NCI-H226 (cell line): Measurements from ENCODE around the gene TMTC4.
"Not testable (repeated sequence)": the region's sequence is repeated elsewhere in the genome, so short reads cannot be mapped to it uniquely, and the experiment has no call there.

ENCODE experiments used
- DNase-seq: peaks from one replicate; pipeline ENCODE4 v3.0.0-alpha.2; 2015

TMTC4 gene

DNA sequence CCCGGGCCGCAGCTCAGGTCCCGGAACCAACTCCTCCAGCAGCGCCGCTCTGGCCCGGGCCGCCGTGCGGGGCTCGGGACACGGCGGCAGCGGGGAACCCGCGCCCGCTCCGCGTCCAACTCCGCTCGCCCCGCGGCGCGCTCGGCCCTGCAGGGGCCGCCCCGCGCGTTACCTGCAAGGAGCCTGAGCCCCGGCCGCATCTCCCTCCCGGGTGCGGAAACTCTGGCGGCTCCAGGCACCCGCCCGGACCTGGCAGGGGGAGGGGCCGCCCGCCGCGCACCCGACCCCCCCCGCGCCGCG, at the start of gene TMTC4:
TMTC4 (minus strand) TSS at position 224 of the 300 bp plus-strand sequence. CDS start 4,433 bp downstream, outside the sequence.
- no peak for DNase-seq

GRCh38 chr13:100722517-100722916, 47.9 kb upstream of the TMTC4 start:
- DNase-seq: no peak

DNA sequence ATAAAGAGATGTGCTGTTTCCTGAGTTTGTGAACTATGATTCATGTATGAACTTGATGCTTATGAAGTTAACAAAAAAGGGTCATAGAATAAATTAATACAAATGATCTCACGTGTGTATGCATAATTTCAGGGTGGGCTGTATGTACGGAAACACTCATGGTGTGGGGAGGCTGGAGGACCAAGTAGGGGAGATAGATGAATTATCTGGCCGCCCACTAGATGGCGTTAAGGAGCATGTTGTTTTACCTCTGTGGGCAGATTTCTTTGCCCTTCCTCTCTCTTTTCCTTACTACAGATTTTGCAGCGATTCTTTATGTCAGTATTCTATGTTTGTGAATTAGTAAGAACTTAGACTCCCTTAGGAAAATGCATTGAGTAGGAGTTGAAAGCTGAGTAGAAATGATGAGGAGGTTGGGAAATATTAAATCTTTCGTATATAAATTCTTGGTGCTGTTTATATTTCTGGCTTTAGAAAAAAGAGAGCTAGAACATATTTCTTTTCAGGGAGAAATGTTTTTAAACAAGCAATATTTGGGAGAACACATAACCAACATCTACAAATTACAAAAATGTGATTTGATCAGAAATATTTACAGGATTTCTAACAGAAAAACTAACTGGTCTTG, 47.4 kb upstream of the TMTC4 start:
- DNase-seq: no peak

GRCh38 chr13:100715604-100716003, 41.0 kb upstream of the TMTC4 start:
- no peak for DNase-seq

GRCh38 chr13:100714478-100714877, 39.9 kb upstream of the TMTC4 start:
- DNase-seq: no peak

DNA sequence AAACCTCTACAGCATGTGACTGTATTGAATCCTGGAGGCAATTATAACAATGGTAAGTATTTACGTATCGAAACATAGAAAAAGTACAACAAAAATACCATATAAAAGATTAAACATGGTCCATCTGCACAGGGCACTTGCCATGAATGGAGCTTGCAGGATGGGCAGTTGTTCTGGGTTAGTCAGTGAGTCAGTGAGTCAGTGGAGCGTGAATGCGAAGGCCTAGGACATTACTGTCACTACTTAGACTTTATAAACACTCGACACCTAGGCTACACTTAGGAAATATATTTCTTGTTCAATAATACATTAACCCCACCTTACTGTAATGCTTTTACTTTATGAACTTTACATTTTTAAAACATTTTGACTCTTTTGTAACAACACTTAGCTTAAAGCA, 35.6 kb upstream of the TMTC4 start:
- DNase-seq: no peak

DNA sequence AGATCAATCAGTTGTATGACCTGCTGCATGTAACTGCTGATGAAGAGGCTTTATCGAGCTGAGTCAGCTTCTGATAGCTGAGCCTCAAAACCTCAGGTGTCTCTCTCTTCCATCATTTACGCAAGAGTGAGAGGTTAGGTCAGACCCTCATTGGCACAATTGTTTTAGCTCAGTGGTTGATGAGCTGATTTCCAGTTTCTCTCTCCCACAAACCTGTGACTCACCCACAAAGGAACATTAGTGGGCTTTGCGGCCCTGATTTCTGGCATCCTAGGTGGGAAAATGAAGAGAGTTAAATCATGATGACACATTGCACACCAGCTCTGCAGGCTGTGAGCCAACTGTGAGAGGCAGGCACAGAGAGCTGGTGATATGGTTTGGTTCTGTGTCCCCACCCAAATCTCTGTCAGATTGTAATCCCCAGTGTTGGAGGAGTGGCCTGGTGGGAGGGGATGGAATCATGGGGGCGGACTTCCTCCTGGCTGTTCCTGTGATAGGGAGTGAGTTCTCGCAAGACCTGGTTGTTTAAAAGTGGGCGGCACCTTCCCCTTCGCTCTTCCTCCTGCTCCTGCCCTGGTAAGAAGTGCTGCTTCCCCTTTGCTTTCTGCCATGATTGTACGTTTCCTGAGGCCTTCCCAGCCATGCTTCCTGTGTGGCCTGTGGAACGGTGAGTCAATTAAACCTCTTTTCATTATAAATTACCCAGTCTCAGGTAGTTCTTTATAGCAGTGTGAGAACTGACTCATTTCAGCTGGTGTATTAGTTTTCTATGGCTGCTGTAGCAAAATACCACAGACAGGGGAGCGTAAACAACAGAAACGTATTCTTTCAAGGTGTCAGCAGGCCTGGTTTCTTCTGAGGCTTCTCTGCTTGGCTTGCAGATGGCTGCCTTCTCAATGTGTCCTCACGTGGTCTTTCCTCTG, 33.5 kb upstream of the TMTC4 start:
- peak; percentile 54 for DNase-seq

DNA sequence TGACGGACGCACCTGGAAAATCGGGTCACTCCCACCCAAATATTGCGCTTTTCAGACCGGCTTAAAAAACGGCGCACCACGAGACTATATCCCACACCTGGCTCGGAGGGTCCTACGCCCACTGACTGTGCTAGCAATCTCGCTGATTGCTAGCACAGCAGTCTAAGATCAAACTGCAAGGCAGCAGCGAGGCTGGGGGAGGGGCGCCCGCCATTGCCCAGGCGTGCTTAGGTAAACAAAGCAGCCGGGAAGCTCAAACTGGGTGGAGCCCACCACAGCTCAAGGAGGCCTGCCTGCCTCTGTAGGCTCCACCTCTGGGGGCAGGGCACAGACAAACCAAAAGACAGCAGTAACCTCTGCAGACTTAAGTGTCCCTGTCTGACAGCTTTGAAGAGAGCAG, 23.7 kb upstream of the TMTC4 start:
- DNase-seq: not testable (repeated sequence)

DNA sequence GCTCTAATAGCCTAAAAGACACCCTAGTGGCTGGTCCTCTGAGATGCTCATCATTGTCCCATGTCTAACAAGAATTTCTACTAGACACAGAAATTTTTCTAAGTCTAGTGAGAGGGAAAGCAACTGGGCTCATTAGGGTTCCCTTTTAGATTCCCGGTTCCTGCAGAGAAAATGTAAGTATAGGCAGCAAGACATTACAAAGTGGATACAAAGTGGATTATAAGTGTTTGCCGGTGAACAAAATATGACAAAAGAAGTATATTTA, 20.8 kb upstream of the TMTC4 start:
- no peak for DNase-seq

DNA sequence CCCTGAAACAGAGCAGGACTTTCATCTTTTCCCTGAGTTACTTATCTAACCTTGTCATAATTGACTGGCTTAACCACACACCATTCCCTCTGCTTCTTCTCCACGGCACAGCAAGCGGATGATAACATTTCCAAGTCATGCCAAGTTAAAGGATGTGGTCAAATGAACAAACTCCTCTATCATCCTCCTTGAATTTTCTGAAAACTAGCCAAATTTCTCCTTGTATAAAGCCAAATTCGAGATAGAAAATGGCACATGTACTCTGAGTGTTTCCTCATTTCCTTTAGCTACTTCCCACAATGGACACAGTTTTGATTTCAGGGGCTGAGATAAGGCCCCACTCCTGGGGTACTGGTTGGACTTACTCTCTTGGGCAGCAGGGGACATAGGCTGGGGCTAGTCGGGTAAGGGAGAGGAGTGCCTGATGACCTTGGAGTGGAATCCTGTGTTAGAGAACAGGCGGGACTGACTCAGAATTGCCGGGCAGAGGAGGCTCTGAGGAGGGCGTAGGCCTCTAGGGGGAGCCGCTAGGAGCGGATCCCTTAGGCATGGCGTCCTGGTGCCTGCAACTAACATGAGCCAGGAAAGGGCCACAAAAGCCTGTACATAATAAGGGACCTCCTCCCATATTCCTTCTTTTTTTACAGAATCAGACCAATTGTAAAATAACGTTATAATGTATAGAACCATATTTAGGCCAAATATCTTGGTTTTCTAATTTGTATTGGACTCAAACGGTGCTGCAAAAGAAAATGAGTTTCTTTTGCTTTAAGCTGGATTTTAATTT, 20.3 kb upstream of the TMTC4 start:
- DNase-seq: peak; percentile 94

- DNase-seq: no peak
Observed at GRCh38 chr13:100689191-100689590, 14.6 kb upstream of the TMTC4 start.

DNA sequence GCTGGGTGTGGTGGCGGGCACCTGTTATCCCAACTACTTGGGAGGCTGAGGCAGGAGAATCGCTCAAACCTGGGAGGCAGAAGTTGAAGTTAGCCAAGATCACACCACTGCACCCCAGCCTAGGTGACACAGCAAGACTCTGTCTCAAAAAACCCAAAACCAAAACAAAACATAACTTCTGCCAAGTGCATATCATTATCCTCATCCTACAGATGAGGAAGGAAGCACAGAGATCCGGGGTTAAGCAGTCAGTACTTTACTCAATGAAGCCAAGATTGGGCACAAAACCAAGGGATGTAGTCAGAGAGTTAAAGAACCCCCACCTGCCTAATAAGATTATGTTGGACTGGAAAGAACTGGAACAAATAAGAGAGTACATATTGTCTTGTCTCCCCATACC, 5.5 kb upstream of the TMTC4 start:
- no peak for DNase-seq

DNA sequence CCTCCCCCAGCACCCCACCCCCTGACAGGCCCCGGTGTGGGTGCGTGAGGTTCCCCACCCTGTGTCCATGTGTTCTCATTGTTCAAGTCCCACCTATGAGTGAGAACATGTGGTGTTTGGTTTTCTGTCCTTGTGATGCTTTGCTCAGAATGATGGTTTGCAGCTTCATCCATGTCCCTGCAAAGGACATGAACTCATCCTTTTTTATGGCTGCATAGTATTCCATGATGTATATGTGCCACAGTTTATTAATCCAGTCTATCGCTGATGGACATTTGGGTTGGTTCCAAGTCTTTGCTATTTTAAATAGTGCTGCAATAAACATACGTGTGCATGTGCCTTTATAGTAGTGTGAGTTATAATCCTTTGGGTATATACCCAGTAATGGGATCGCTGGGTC, 2.5 kb upstream of the TMTC4 start:
- not testable (repeated sequence) for DNase-seq

- DNase-seq: no peak
Observed at GRCh38 chr13:100675661-100676129, 1.1 kb upstream of the TMTC4 start.

DNA sequence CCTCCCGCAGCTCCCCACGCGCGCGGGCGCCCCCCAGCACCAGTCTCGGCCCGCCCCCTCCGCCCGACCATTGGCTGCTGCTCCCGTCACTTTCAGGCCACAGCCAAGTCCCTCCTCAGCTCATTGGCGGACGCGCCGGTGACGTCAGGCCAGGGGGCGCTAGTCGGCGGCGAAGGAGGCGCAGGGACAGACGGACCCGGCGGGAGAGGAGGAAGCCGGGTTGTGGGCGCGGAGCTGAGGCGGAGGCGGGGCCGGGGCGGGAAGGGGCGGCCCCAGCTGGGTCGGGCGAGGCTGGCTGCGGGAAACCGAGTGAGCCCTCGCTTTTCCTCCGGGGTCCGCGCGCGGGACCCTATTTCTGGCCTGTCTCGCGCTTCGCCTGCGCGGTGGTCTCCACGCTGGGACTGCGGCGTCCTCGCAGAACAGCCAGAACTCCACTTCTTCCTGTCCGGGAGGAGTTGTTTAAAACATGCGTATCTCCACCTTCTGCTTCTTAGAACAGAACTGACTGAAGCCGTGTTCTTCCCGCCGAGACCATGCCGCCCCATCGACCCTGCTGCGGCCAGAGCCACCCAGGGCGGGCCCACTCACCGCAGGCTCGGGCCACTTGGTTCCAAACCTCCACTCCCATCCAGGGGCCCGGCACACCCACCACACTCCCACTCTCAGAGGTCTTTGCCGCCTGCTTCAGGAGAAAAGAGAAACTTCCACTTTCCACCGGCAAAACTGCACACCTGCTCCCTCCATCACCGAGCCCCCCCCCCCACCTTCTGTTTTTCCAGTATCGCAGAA, 471 bp upstream of the TMTC4 start:
- peak; percentile 99 for DNase-seq

- DNase-seq: peak; percentile 55
Observed at GRCh38 chr13:100673713-100674571, 653 bp downstream of the TMTC4 start.

GRCh38 chr13:100673376-100673712, 1.3 kb downstream of the TMTC4 start:
- DNase-seq: no peak

GRCh38 chr13:100671389-100672182, 3.0 kb downstream of the TMTC4 start:
- no peak for DNase-seq

DNA sequence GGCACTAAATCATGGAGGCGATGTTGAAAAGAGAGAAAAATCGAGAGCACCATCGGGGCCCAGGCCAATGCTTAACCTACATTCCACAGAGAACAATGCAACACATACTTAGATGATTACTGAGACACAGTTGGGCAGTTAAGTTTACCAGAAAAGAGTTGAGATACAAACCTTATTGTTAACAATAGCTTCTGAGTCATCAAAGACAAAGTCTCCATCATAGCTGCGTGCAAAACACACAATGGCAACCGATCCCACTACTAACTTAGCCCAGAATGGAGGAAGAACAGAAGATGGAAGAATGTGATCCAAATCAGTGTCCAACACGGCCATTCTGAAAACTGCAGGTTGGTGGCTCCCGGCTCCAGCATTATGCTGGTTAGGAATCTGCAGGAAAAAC, 6.2 kb downstream of the TMTC4 start:
- no peak for DNase-seq

DNA sequence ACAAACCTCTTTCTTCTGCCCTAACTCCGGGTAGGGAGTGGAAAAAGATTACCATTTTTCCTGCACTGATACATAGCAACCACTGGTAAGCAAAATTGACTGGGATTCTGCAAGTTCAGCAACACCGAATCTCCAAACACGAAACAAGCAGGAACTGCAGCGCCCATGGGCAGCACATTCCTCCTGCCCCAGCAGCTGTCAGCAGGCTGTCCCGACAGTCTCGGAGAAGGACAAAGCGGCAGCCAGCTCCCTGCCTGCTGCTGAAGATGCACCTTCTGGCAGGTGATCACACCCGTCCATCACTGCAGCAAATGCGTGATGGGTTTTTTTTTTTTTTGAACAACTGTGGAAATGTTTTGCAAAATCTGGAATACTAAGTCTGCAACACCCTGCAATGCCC, 6.7 kb downstream of the TMTC4 start:
- no peak for DNase-seq

DNA sequence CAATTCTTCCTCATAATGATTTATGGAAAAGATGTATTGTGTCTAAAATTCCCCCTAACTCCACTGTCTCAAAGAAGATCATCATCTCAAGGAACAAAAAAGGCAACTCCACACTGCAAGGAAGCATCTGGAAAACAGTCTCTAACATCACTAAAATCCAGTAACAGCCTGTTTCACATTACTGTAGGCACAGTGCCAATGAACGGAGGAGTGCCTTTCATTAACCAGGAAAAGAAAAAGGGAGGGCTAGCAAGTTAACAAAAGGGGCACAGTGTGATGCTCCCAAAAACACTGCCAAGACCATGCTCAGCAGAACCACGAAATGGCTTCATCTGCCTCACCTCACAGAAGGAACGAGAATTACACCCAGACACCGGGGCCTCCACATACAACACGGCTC, 8.5 kb downstream of the TMTC4 start:
- no peak for DNase-seq
